ENCODE results near the gene GET4.

- TF ChIP-seq CTCF (IDR thresholded peaks at IDR 0.05) (no peak), POLR2AphosphoS5 (IDR thresholded peaks at IDR 0.05) (no peak)
Observed at GRCh38 chr7:877312-878232, 1.2 kb downstream of the GET4 start.
